ENCODE results near the gene PUS10.
"Not testable (repeated sequence)": the region's sequence is repeated elsewhere in the genome, so short reads cannot be mapped to it uniquely, and the experiment has no call there.

PUS10 gene, protein sequence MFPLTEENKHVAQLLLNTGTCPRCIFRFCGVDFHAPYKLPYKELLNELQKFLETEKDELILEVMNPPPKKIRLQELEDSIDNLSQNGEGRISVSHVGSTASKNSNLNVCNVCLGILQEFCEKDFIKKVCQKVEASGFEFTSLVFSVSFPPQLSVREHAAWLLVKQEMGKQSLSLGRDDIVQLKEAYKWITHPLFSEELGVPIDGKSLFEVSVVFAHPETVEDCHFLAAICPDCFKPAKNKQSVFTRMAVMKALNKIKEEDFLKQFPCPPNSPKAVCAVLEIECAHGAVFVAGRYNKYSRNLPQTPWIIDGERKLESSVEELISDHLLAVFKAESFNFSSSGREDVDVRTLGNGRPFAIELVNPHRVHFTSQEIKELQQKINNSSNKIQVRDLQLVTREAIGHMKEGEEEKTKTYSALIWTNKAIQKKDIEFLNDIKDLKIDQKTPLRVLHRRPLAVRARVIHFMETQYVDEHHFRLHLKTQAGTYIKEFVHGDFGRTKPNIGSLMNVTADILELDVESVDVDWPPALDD

DNA sequence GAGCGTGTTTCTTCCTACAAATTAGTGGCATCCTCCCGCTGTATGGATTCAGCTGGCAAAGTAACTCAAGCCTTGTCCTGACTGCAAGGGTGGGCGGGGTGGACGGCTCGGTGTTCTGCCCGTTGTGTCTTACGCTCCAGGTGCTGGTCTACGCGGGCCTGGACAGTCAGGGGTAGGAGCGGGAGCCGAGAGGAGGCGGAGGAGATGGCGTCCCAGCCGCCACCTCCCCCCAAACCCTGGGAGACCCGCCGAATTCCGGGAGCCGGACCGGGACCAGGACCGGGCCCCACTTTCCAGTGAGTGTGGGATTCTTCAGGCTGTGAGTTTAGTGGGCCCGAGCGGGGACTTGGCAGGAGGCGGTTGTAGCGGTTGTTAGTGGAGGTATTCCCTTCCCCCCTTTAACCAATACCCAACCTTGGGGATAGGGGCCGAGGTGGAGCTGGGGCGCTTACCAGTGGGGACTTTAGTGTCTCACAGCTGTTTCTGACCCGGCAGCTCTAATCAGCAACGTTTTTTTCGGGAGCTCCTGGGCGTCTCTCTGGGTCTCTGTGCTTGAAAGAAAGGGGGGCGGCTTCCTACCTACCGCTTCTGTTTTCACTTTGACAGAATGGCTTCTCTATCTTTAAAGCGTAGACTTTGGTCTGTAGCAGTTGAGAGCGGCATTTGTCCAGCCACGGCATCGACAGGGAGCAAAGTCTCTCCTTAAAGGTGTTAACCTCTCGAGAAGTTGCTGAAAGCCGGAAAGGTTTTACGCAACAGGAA lies at the start of gene PUS10, which contains the start of gene PEX13:
Gene PUS10 (minus strand): TSS at position 700 of the 762 bp plus-strand sequence. CDS start 6,365 bp downstream, outside the sequence.
Gene PEX13 (plus strand): TSS at position 165 of the 762 bp plus-strand sequence. CDS start 40 bp downstream, at position 205.
- DNase-seq (ENCODE audit: low spot score) = peak; percentile 64

DNA sequence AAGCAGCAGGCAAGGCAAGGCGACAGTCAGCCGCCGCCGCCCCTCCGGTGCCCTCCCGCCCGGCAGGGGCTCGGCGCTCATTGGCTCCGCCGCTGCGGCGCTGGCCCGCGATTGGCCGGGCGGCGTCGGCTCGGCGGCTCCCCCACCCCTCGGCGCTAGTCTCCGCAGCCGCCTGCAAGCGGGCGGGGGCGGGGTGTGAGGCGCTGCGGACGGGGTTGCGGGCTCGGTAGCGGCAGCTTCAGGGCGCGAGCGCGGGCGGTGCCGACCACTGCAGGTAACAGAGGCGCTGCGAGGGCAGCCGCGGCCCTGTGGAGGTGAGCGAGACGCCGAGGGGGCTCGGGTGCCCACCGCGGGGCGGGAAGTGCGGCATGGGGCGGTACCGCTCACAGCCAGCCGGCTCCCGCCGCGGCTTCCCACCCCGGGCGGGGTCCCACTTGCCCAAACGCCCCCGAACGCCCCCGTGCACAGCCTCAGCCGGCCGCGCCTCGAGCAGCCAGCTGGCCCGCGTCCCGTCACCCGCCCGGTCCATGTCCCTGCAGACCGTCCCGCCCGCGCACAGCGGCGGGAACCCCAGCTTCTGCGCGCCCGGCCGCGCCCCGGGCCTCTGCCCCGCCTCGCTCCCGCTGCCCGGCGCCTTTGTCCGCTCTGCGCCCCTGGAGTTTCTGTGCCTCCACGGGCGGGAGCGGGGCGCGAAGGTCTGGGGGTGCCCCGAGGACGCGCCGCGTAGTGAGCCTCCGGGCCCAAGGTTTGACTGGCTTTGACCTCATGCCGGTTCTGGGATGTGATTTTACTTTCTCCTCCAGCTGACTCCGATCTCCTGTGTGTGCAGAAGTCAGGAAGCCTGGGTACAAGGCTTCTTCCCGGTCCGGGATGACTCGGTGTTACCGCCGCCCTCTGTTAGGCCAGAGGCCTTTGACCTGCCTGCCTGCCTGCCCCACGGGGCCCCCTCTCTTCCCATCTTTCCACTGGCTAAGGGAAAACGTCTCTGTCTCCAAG lies 48.0 kb upstream of the PUS10 start, which contains the start of gene SANBR:
Gene SANBR (plus strand): TSS at position 158 of the 996 bp plus-strand sequence. CDS start 4,480 bp downstream, outside the sequence.
- peak; percentile 76 for DNase-seq (ENCODE audit: low spot score)

DNA sequence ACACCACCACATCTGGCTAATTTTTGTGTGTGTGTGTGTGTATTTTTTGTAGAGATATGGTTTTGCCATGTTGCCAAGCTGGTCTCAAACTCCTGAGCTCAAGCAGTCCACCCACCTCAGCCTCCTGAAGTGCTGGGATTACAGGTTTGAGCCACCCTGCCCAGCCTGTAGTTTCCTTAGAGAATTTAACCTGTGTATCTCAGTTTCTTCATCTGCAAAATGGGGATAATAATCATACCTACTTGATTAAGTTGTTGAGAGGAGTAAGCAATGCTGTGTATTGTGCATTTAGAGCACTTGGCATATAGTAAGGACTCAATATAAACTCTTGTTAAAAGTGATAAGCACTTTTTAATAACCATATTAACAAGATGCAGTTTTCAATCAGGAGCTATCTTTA lies 41.3 kb upstream of the PUS10 start:
- DNase-seq (ENCODE audit: low spot score) = no peak

DNA sequence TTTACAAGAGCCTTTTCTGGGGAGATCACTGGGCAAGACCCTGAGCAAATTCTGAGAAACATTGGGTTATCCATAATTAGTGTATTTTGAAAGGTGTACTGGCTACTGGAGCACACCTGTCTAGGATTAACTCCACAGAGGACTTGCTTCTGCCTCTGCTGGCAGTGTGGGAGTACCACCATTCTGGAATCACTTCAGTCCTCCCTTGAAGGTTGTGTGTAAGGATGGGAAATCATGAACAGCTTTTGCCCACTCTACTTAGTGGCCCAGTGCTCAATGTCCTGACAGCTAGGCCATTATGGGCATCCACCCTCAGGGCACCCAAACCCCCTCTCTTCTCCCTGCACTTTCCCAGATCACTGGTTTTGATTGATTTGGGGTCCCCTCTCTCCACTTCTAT lies 39.5 kb upstream of the PUS10 start:
- no peak for DNase-seq (ENCODE audit: low spot score)

DNA sequence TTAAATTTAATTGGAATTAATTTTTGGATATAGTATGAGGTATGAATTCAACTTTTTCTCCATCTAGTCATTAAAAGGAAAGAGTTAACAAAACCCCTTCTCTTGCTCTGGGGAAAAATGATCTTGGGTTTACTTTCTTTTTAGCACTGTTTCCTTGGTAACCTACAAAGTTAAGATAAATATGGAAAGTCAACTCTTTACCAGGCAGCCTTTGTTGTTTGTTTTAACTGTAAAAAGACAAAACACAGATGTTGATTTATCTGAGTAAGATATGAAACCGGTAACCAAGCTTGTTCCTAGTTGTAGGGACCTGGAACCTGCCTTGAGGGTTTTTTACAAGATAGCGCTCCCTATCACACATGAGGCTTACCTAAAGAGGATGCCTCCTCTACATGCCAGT lies 37.5 kb upstream of the PUS10 start:
- DNase-seq (ENCODE audit: low spot score) = no peak

DNA sequence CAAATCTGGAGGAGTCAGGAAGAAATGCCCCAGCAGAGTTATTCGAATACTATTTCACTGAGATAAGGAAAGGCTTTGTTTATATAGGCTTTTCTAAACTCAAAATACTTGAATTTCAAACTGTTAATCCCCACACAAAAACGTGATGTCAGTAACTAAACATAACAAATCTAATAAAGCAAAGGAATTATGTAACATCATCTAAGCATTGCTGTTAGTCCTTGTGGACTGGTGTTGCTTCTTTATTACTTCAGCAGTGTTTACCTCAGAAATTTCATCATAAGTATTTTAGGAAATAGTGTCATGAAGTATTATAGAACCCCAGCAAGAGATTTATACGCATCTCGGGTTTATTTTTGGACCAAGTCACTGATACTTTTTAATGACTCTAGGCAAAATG lies 27.9 kb upstream of the PUS10 start:
- no peak for DNase-seq (ENCODE audit: low spot score)

DNA sequence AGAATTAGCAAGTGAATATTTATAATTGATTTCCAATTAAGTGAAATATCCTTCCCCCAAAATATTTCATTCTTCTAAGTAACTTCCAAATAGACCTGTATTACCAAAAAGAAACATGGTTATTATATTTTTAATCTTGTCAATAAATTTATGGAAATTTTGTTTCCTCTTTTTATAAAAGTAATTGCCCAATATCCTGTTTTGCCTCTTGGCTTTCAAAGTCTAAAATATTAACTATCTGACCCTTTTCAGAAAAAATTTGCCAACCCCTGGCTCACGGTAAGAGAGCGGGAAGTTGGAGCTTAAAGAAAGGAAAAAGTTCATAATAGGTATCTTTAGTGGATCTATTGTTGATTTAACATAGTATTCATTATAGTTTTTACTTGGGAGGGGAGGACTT lies 27.2 kb upstream of the PUS10 start:
- no peak for DNase-seq (ENCODE audit: low spot score)

DNA sequence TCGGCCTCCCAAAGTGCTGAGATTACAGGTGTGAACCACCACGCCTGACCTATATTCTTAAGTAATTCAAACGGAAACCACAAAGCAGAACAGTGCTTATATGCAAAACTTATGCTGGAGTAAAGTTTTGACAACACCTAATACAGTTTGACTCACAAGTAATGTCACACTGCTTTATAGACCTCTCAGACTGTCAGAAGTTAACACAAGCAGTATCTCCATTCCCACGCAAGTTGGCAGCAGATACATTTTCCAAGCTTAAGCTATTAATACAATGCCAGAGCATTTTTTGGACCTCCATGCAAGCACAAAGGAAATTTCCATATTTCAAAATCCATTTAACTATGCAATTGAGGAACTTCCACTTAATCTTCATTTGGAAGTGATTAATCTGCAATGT lies 26.6 kb upstream of the PUS10 start:
- no peak for DNase-seq (ENCODE audit: low spot score)

DNA sequence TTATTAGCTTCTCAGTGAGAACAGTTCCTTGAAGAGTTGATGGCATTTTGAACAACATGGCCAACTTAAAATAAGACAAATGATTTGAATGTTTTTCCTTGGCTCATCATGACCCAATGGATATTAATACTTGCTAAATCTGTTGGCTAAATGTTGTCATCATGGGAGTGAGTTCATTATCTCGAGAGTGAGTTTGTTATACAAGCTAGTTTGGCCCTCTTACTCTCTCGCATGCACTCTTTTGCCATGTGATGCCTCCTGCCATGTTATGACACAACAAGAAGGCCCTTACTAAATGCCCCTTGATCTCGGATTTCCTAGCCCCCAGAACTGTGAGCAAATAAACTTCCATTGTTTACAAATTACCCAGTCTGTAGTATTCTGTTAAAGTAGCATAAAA lies 24.8 kb upstream of the PUS10 start:
- DNase-seq (ENCODE audit: low spot score) = no peak

DNA sequence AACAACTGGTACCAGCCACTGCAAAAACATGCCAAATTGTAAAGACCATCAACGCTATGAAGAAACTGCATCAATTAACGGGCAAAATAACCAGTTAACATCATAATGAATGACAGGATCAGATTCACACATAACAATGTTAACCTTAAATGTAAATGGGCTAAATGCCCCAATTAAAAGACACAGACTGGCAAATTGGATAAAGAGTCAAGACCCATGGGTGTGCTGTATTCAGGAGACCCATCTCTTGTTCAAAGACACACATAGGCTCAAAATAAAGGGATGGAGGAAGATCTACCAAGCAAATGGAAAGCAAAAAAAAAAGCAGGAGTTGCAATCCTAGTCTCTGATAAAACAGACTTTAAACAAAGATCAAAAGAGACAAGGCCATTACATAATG lies 18.6 kb upstream of the PUS10 start:
- DNase-seq (ENCODE audit: low spot score) = not testable (repeated sequence)

DNA sequence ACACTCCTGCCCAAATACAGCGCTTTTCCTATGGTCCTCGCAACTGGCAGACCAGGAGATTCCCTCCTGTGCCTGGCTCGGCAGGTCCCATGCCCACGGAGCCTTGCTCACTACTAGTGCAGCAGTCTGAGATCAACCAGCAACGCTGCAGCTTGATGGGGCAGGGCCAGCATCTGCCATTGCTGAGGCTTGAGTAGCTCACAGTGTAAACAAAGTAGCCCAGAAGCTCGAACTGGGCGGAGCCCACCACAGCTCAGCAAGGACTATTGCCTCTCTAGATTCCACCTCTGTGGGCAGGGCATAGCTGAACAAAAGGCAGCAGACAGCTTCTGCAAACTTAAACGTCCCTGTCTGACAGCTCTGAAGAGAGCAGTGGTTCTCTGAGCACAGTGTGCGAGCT lies 16.5 kb upstream of the PUS10 start:
- not testable (repeated sequence) for DNase-seq (ENCODE audit: low spot score)

DNA sequence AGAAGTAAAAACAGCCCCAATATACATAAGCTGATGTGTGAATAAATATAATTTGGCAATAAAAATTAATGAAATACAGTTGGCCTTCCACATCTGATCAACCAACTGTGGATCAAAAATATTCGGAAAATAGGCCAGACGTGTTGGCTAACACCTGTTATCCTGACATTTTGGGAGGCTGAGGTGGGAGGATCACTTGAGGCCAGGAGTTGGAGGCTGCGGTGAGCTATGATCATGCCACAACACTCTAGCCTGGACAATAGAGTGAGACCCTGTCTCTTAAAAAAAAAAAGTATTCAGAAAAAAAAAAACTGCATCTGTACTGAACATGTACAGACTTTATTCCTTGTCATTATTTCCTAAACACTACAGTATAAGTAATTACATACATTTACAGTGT lies 11.5 kb upstream of the PUS10 start:
- DNase-seq (ENCODE audit: low spot score) = no peak

DNA sequence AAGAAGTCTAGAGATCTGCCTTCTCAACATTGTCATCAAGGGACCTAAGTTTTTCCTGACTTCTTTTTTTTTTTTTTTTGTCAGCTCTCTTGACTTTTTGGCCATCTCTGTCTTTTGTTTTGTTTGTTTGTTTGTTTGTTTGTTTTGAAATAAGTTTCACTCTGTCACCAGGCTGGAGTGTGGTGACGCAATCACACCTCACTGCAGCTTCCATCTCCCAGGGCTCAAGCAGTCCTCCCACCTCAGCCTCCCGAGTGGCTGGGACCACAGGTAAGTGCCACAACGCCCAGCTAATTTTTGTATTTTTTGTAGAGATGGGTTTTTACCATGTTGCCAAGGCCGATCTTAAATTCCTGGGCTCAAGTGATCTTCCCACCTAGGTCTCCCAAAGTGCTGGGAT lies 5.6 kb upstream of the PUS10 start:
- no peak for DNase-seq (ENCODE audit: low spot score)

DNA sequence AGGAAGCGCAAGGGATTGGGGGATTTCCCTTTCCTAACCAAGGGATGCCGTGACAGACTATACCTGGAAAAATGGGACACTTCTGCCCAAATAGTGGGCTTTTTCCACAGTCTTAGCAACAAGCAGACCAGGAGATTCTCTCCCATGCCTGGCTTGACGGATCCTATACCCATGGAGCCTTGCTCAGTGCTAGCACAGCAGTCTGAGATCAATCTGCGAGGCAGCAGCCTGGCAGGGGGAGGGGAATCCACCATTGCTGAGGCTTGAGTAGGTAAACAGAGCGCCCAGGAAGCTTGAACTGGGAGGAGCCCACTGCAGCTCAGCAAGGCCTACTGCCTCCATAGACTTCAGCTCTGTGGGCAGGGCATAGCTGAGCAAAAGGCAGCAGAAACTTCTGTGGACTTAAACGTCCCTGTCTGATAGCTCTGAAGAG lies 3.2 kb upstream of the PUS10 start:
- no peak for DNase-seq (ENCODE audit: low spot score)

DNA sequence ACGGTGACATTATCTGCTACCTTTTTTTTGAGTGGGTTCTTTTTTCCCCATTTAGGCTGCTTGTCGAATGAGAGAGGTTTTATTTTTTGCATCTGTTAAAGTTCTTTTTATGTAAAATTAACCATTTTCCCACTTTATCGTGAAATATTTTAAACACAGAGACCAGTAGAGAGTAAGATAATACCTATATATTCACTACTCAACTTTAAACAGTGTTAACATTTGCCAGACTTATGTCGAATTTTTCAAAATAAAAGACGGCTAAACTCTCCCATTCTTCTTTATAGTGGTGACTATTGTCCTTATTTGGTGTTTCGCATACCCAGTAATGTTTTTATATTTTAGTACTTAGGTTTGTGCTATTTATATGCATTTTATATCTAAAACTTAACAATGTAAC lies 743 bp upstream of the PUS10 start:
- no peak for DNase-seq (ENCODE audit: low spot score)

DNA sequence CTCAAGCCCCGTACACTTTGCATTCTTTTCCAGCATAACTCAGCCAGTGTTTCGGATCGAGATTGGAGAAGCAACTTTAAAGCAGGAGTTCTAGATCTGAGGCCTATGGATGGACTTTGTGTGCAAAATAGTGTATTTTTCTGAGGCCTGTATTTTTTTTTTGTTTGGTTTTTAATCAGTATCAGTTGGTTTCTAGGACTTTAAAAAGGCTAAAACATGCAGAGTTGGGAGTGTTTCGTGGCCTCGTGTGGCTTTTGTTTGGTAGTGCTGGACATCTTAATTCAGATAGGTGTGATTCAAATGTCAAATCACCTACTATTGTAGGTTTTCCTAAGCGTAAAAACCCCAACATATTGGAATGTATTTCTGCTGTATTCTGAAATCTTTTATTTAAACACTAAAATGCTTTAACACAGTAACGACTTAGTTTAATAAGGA lies 282 bp upstream of the PUS10 start:
- DNase-seq (ENCODE audit: low spot score) = no peak

DNA sequence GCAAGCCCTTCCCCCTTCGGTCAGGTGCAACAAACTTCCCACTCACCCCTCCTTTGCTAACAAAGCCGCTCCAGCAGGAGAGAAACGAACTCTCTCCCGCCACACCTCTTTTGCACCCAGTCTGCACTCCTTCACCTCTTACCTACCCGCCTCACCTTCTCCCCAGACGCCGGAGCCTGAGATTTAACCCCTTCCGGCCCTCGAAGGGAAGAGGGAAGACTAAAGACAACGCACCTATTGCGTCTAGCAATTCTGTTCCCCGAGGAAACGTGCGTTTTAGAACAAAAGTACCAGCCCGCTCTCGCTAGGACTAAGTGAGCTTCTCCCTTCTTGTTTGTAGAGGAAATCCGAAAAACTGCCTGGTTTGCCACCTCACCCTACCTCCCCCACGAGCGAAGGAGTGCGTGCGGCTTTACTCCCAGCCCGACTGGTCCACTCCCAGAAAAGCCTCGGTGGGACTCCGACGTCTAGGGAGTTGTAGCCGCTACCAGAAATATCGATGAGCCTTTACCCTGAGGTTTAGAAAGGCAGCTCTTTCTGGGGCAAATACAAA lies 976 bp downstream of the PUS10 start:
- peak; percentile 40 for DNase-seq (ENCODE audit: low spot score)

DNA sequence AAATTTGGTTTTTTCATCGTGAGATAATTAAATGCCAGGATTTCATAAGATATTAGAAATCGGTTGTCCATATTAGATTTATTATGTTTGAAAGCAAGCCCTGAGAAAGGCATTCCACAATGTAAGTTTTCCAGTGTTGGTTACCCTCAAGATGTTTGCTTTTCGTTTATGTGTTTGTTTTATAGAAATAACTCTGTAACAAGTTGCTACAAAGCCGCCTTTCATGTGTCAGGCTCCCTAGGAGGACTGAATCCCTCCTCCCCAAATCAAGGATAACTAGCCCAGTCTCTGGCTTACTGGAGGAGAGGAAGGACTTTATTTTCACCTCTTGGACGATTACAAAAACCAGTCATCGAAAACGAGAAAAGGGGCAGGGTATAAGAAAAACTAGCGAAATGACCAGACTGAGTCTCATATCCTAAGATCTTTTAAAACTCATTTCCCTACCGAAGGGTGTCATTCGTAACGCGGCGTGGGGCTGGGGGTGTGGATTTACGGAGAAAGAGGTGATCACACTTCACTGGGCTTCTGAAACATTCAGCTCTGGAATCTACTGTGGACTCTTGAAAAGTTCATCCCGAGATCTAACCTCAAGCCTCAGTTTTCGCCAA lies 1.6 kb downstream of the PUS10 start:
- DNase-seq (ENCODE audit: low spot score) = no peak

DNA sequence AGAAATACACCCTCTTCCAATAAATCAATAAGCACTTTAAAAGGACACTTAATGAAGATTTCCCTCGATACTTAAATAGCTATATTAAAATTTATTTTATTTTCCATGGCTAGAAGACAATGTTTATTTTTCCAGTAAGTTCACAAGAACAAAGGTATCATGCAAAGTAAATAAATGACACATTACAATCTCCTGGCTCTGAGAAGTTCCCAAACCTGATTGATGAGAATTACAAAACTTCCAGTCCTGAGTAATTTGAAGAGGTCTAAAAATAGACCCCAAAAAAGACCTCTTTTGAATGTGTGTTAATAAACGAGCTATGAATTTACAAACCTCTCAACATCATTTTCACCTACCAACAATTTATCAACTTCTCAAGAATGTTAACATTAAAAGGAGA lies 2.1 kb downstream of the PUS10 start:
- no peak for DNase-seq (ENCODE audit: low spot score)

DNA sequence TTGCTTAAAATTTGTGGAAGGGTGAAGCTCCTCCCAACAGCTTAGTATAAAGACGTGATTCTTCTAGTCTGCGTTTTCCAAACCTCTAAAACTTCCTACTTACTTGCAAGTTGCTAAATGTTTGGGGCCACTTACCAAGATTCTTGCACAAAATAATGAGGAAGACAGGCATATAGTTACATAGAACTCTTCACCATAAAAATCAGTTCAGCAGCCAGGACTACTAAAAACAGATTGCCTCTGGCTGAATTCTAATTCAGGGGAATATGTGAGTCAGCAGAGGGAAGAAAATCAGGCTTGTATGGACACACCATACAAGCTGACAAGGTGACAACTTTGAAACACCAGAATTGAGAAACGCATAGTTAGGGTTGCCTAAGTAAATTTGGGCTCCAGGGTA lies 3.3 kb downstream of the PUS10 start:
- no peak for DNase-seq (ENCODE audit: low spot score)

DNA sequence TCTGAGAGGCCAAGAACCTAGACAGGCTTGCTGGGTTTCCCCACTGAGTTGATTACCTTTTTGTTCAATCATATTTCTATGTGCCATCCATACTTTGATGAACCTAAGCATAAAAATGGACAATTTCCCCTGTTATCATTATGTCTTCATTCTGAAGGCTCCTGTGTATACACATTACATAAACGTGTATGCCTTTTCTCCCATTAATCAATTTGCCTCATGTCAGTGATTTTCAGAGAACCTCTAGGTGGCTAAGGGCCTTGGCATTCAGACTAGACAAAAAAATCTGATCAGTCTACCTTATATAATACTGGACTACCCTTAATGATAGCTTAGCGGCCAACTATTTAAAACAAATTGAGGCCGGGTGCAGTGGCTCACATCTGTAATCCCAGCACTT lies 4.7 kb downstream of the PUS10 start:
- no peak for DNase-seq (ENCODE audit: low spot score)
